ENCODE measurements around the gene MAN1C1.

GRCh38 chr1:25807480-25808390 lies 191.1 kb downstream of the MAN1C1 start:
- TF ChIP-seq CTCF (IDR thresholded peaks at IDR 0.05) (no peak), EZH2 (IDR thresholded peaks at IDR 0.05; ENCODE audit: borderline replicate concordance, insufficient read depth, low read depth, low read length, poor library complexity, severe bottlenecking) (no peak)
